ENCODE data around the gene ADCK1. TPM values are rescaled to one million over a fixed set of nuclear protein-coding genes. Genes with fewer than 3 reads are reported as not detected.
"Not testable (repeated sequence)": the region's sequence is repeated elsewhere in the genome, so short reads cannot be mapped to it uniquely, and the experiment has no call there.

ADCK1 gene
- total RNA-seq, 1 donor from 2014 or later, result 5.2 TPM

GRCh38 chr14:77886010-77886409 is 86.1 kb downstream of the ADCK1 start:
- peaks cover 12 to 15% (median 12%) of the 10 kb centered on the region in 3 donors for H3K36me3 ChIP-seq (ENCODE audit: control insufficient read depth in 3 of 3, insufficient read depth in 3 of 3, low read length in 3 of 3)
- H3K27me3 ChIP-seq (ENCODE audit: control insufficient read depth in 3 of 3, insufficient read depth in 3 of 3, low read length in 3 of 3), result no peaks in the 10 kb centered on the region
- peaks cover 0 to 6% (median 4%) of the 10 kb centered on the region in 3 donors for H3K4me1 ChIP-seq (ENCODE audit: control insufficient read depth in 3 of 3, insufficient read depth in 3 of 3, low read length in 3 of 3)
- H3K27ac ChIP-seq (ENCODE audit: low read depth, low read length), result no peak overlapping the region
- H3K4me3 ChIP-seq (ENCODE audit: low read length in 3 of 3), result no peak overlapping the region
- peaks cover 0 to 3% (median 3%) of the 10 kb centered on the region in 3 donors for H3K9me3 ChIP-seq (ENCODE audit: control insufficient read depth in 3 of 3, low read length in 3 of 3)
- H3K9ac ChIP-seq (ENCODE audit: low read depth in 1 of 3, low read length in 3 of 3), result no peak overlapping the region

GRCh38 chr14:77888903-77889302 is 89.0 kb downstream of the ADCK1 start:
- H3K9ac ChIP-seq (ENCODE audit: low read depth in 1 of 3, low read length in 3 of 3); H3K27me3 ChIP-seq (ENCODE audit: control insufficient read depth in 3 of 3, insufficient read depth in 3 of 3, low read length in 3 of 3); H3K27ac ChIP-seq (ENCODE audit: low read depth, low read length); H3K4me1 ChIP-seq (ENCODE audit: control insufficient read depth in 3 of 3, insufficient read depth in 3 of 3, low read length in 3 of 3); H3K4me3 ChIP-seq (ENCODE audit: low read length in 3 of 3); H3K9me3 ChIP-seq (ENCODE audit: control insufficient read depth in 3 of 3, low read length in 3 of 3): not testable (repeated sequence)
- H3K36me3 ChIP-seq (ENCODE audit: control insufficient read depth in 3 of 3, insufficient read depth in 3 of 3, low read length in 3 of 3), result peaks cover 12 to 15% (median 12%) of the 10 kb centered on the region in 3 donors

- Histone ChIP-seq H3K4me1 (ENCODE audit: control insufficient read depth in 3 of 3, insufficient read depth in 3 of 3, low read length in 3 of 3) (no peaks in the 10 kb centered on the region), H3K36me3 (ENCODE audit: control insufficient read depth in 3 of 3, insufficient read depth in 3 of 3, low read length in 3 of 3) (peaks cover 12 to 15% (median 12%) of the 10 kb centered on the region in 3 donors), H3K27me3 (ENCODE audit: control insufficient read depth in 3 of 3, insufficient read depth in 3 of 3, low read length in 3 of 3) (no peaks in the 10 kb centered on the region), H3K4me3 (ENCODE audit: low read length in 3 of 3) (no peak overlapping the region), H3K9ac (ENCODE audit: low read depth in 1 of 3, low read length in 3 of 3) (no peak overlapping the region), H3K27ac (ENCODE audit: low read depth, low read length) (no peak overlapping the region), H3K9me3 (ENCODE audit: control insufficient read depth in 3 of 3, low read length in 3 of 3) (peaks cover 0 to 3% (median 3%) of the 10 kb centered on the region in 3 donors)
Measured at GRCh38 chr14:77889971-77890442, 90.1 kb downstream of the ADCK1 start.

- Histone ChIP-seq H3K9me3 (ENCODE audit: control insufficient read depth in 3 of 3, low read length in 3 of 3) (peaks cover 0 to 3% (median 3%) of the 10 kb centered on the region in 3 donors), H3K27me3 (ENCODE audit: control insufficient read depth in 3 of 3, insufficient read depth in 3 of 3, low read length in 3 of 3) (no peaks in the 10 kb centered on the region), H3K4me1 (ENCODE audit: control insufficient read depth in 3 of 3, insufficient read depth in 3 of 3, low read length in 3 of 3) (no peaks in the 10 kb centered on the region), H3K36me3 (ENCODE audit: control insufficient read depth in 3 of 3, insufficient read depth in 3 of 3, low read length in 3 of 3) (peaks cover 12 to 15% (median 12%) of the 10 kb centered on the region in 3 donors), H3K27ac (ENCODE audit: low read depth, low read length) (no peak overlapping the region), H3K4me3 (ENCODE audit: low read length in 3 of 3) (no peak overlapping the region), H3K9ac (ENCODE audit: low read depth in 1 of 3, low read length in 3 of 3) (no peak overlapping the region)
Measured at GRCh38 chr14:77890873-77891272, 91.0 kb downstream of the ADCK1 start.

- Histone ChIP-seq H3K27me3 (ENCODE audit: control insufficient read depth in 3 of 3, insufficient read depth in 3 of 3, low read length in 3 of 3) (no peaks in the 10 kb centered on the region), H3K9me3 (ENCODE audit: control insufficient read depth in 3 of 3, low read length in 3 of 3) (peaks cover 0 to 3% (median 3%) of the 10 kb centered on the region in 3 donors), H3K27ac (ENCODE audit: low read depth, low read length) (no peak overlapping the region), H3K4me3 (ENCODE audit: low read length in 3 of 3) (no peak overlapping the region), H3K4me1 (ENCODE audit: control insufficient read depth in 3 of 3, insufficient read depth in 3 of 3, low read length in 3 of 3) (no peaks in the 10 kb centered on the region), H3K36me3 (ENCODE audit: control insufficient read depth in 3 of 3, insufficient read depth in 3 of 3, low read length in 3 of 3) (peaks cover 7 to 12% (median 8%) of the 10 kb centered on the region in 3 donors), H3K9ac (ENCODE audit: low read depth in 1 of 3, low read length in 3 of 3) (no peak overlapping the region)
Measured at GRCh38 chr14:77892381-77892871, 92.5 kb downstream of the ADCK1 start.

GRCh38 chr14:77892890-77893484 is 93.1 kb downstream of the ADCK1 start:
- no peak overlapping the region for H3K9ac ChIP-seq (ENCODE audit: low read depth in 1 of 3, low read length in 3 of 3)
- H3K9me3 ChIP-seq (ENCODE audit: control insufficient read depth in 3 of 3, low read length in 3 of 3), result peaks cover 0 to 3% (median 3%) of the 10 kb centered on the region in 3 donors
- H3K4me1 ChIP-seq (ENCODE audit: control insufficient read depth in 3 of 3, insufficient read depth in 3 of 3, low read length in 3 of 3), result no peaks in the 10 kb centered on the region
- no peaks in the 10 kb centered on the region for H3K27me3 ChIP-seq (ENCODE audit: control insufficient read depth in 3 of 3, insufficient read depth in 3 of 3, low read length in 3 of 3)
- peaks cover 3 to 10% (median 4%) of the 10 kb centered on the region in 3 donors for H3K36me3 ChIP-seq (ENCODE audit: control insufficient read depth in 3 of 3, insufficient read depth in 3 of 3, low read length in 3 of 3)
- no peak overlapping the region for H3K4me3 ChIP-seq (ENCODE audit: low read length in 3 of 3)
- no peak overlapping the region for H3K27ac ChIP-seq (ENCODE audit: low read depth, low read length)

- H3K9ac ChIP-seq (ENCODE audit: low read depth in 1 of 3, low read length in 3 of 3), result no peak overlapping the region
- H3K27ac ChIP-seq (ENCODE audit: low read depth, low read length), result no peak overlapping the region
- H3K4me1 ChIP-seq (ENCODE audit: control insufficient read depth in 3 of 3, insufficient read depth in 3 of 3, low read length in 3 of 3), result no peaks in the 10 kb centered on the region
- H3K9me3 ChIP-seq (ENCODE audit: control insufficient read depth in 3 of 3, low read length in 3 of 3), result no peaks in the 10 kb centered on the region
- H3K4me3 ChIP-seq (ENCODE audit: low read length in 3 of 3), result no peak overlapping the region
- H3K27me3 ChIP-seq (ENCODE audit: control insufficient read depth in 3 of 3, insufficient read depth in 3 of 3, low read length in 3 of 3), result no peaks in the 10 kb centered on the region
- peaks cover 5 to 6% (median 6%) of the 10 kb centered on the region in 3 donors for H3K36me3 ChIP-seq (ENCODE audit: control insufficient read depth in 3 of 3, insufficient read depth in 3 of 3, low read length in 3 of 3)
Measured at GRCh38 chr14:77897374-77897773, 97.5 kb downstream of the ADCK1 start.

- H3K4me1 ChIP-seq (ENCODE audit: control insufficient read depth in 3 of 3, insufficient read depth in 3 of 3, low read length in 3 of 3), result no peaks in the 10 kb centered on the region
- no peaks in the 10 kb centered on the region for H3K27me3 ChIP-seq (ENCODE audit: control insufficient read depth in 3 of 3, insufficient read depth in 3 of 3, low read length in 3 of 3)
- H3K9ac ChIP-seq (ENCODE audit: low read depth in 1 of 3, low read length in 3 of 3), result no peak overlapping the region
- H3K27ac ChIP-seq (ENCODE audit: low read depth, low read length), result no peak overlapping the region
- H3K9me3 ChIP-seq (ENCODE audit: control insufficient read depth in 3 of 3, low read length in 3 of 3), result no peaks in the 10 kb centered on the region
- no peak overlapping the region for H3K4me3 ChIP-seq (ENCODE audit: low read length in 3 of 3)
- peaks cover 6 to 9% (median 6%) of the 10 kb centered on the region in 3 donors for H3K36me3 ChIP-seq (ENCODE audit: control insufficient read depth in 3 of 3, insufficient read depth in 3 of 3, low read length in 3 of 3)
Measured at GRCh38 chr14:77902811-77903210, 102.9 kb downstream of the ADCK1 start.

GRCh38 chr14:77903221-77903620 is 103.3 kb downstream of the ADCK1 start:
- H3K27me3 ChIP-seq (ENCODE audit: control insufficient read depth in 3 of 3, insufficient read depth in 3 of 3, low read length in 3 of 3), result no peaks in the 10 kb centered on the region
- H3K36me3 ChIP-seq (ENCODE audit: control insufficient read depth in 3 of 3, insufficient read depth in 3 of 3, low read length in 3 of 3), result peaks cover 6 to 10% (median 8%) of the 10 kb centered on the region in 3 donors
- H3K27ac ChIP-seq (ENCODE audit: low read depth, low read length), result no peak overlapping the region
- H3K4me1 ChIP-seq (ENCODE audit: control insufficient read depth in 3 of 3, insufficient read depth in 3 of 3, low read length in 3 of 3), result no peaks in the 10 kb centered on the region
- H3K9ac ChIP-seq (ENCODE audit: low read depth in 1 of 3, low read length in 3 of 3), result no peak overlapping the region
- H3K9me3 ChIP-seq (ENCODE audit: control insufficient read depth in 3 of 3, low read length in 3 of 3), result no peaks in the 10 kb centered on the region
- no peak overlapping the region for H3K4me3 ChIP-seq (ENCODE audit: low read length in 3 of 3)

GRCh38 chr14:77903937-77904617 is 104.2 kb downstream of the ADCK1 start:
- Histone ChIP-seq H3K9me3 (ENCODE audit: control insufficient read depth in 3 of 3, low read length in 3 of 3) (no peaks in the 10 kb centered on the region), H3K9ac (ENCODE audit: low read depth in 1 of 3, low read length in 3 of 3) (no peak overlapping the region), H3K36me3 (ENCODE audit: control insufficient read depth in 3 of 3, insufficient read depth in 3 of 3, low read length in 3 of 3) (peaks cover 4 to 10% (median 8%) of the 10 kb centered on the region in 3 donors), H3K4me3 (ENCODE audit: low read length in 3 of 3) (no peak overlapping the region), H3K27me3 (ENCODE audit: control insufficient read depth in 3 of 3, insufficient read depth in 3 of 3, low read length in 3 of 3) (no peaks in the 10 kb centered on the region), H3K4me1 (ENCODE audit: control insufficient read depth in 3 of 3, insufficient read depth in 3 of 3, low read length in 3 of 3) (no peaks in the 10 kb centered on the region), H3K27ac (ENCODE audit: low read depth, low read length) (no peak overlapping the region)

Data from skeletal muscle tissue (tissue), 4 donors.